Thymus (tissue), 11 donors: ENCODE results near the gene PYCR2. TPM values are rescaled to one million over a fixed set of nuclear protein-coding genes. Genes with fewer than 3 reads are reported as not detected.

Experiments used
- DNase-seq, 9 donors: peaks; one replicate each; pipeline ENCODE4 v3.0.0-alpha.2; 2013; ENCODE audit warnings: low spot score in 9 of 9, low read depth in 6 of 9, missing footprints in 1 of 9
- H3K27ac ChIP-seq, 2 donors: one replicate each; pipeline ENCODE4 v1.5.1; 2013; ENCODE audit warnings: control low read depth in 1 of 2, low read depth in 1 of 2, low read length in 1 of 2, mild to moderate bottlenecking in 1 of 2, moderate library complexity in 1 of 2
- H3K27me3 ChIP-seq, 2 donors: one replicate each; pipeline ENCODE4 v1.5.1; 2013; ENCODE audit warnings: low read length in 1 of 2; ENCODE audit not compliant: control insufficient read depth in 2 of 2, insufficient read depth in 1 of 2
- H3K36me3 ChIP-seq, 2 donors: one replicate each; pipeline ENCODE4 v1.5.1; 2013; ENCODE audit warnings: low read length in 1 of 2, mild to moderate bottlenecking in 1 of 2, moderate library complexity in 1 of 2; ENCODE audit not compliant: control insufficient read depth in 2 of 2, insufficient read depth in 2 of 2
- H3K4me1 ChIP-seq, 2 donors: one replicate each; pipeline ENCODE4 v1.5.1; 2013; ENCODE audit warnings: low read length in 2 of 2; ENCODE audit not compliant: control insufficient read depth in 2 of 2, insufficient read depth in 2 of 2
- H3K4me3 ChIP-seq, 2 donors: one replicate each; pipeline ENCODE4 v1.5.1; 2013; ENCODE audit warnings: low read length in 2 of 2, control low read depth in 1 of 2, mild to moderate bottlenecking in 1 of 2
- H3K9me3 ChIP-seq, 2 donors: one replicate each; pipeline ENCODE4 v1.5.1; 2013; ENCODE audit warnings: low read length in 1 of 2, mild to moderate bottlenecking in 1 of 2; ENCODE audit not compliant: control insufficient read depth in 2 of 2, insufficient read depth in 1 of 2
- WGBS: extraction: QIAGEN DNeasy Blood & Tissue Kit; methylation state at CpG from one replicate; pipeline ENCODE4 v1.1.7; 2013; 5-methylcytosine and 5-hydroxymethylcytosine counted together
- polyA plus RNA-seq: library from polyadenylated mRNA; stranded (reverse); fragments of 200-250 nt; gene quantifications from one replicate; pipeline ENCODE4 v1.2.3, GENCODE V29; 2013
- total RNA-seq: library from RNA; stranded (reverse); fragments of 120-200 nt; gene quantifications from one replicate; pipeline ENCODE4 v1.2.4, GENCODE V29; 2013
- donor health status: healthy.

Gene PYCR2
- total and polyA plus RNA-seq, 2 donors = 50.7 to 80.7 TPM

DNA sequence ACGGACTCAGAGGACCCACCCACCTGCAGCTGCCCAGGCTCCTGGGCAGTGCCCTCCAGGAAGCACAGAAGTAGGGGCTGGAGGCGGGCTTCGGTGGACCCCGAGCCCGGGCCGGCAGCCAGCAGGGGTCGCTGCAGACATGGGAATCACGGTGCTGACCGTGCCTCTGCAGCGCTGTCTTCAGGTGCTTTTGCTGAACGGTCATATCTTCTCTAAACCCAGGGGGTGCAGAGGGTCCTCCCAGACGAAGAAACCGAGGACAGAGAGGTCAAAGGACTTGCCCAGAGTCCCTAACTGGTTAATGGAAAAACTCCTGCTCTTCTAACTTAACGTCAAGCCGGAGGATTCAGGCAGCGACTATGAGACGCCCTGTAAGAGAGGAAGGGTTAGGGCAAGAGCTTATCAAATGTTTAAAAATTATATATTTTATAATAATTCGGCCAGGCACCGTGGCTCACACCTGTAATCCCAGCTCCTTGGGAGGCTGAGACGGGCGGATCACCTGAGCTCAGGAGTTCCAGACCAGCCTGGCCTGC is 38.5 kb upstream of the PYCR2 start:
- no peaks in the 10 kb centered on the region for H3K9me3 ChIP-seq
- 39% methylated on average over 21 of the region's 21 CpGs for WGBS
- H3K27ac ChIP-seq = no peak overlapping the region
- H3K4me1 ChIP-seq = peaks cover 0 to 3% of the 10 kb centered on the region in 2 donors
- H3K27me3 ChIP-seq = peaks cover 0 to 5% of the 10 kb centered on the region in 2 donors
- no peak overlapping the region for H3K4me3 ChIP-seq
- no peaks in the 10 kb centered on the region for H3K36me3 ChIP-seq
- DNase-seq = peak in 8 of 9 donors; percentile 16 to 71 (median 40)

DNA sequence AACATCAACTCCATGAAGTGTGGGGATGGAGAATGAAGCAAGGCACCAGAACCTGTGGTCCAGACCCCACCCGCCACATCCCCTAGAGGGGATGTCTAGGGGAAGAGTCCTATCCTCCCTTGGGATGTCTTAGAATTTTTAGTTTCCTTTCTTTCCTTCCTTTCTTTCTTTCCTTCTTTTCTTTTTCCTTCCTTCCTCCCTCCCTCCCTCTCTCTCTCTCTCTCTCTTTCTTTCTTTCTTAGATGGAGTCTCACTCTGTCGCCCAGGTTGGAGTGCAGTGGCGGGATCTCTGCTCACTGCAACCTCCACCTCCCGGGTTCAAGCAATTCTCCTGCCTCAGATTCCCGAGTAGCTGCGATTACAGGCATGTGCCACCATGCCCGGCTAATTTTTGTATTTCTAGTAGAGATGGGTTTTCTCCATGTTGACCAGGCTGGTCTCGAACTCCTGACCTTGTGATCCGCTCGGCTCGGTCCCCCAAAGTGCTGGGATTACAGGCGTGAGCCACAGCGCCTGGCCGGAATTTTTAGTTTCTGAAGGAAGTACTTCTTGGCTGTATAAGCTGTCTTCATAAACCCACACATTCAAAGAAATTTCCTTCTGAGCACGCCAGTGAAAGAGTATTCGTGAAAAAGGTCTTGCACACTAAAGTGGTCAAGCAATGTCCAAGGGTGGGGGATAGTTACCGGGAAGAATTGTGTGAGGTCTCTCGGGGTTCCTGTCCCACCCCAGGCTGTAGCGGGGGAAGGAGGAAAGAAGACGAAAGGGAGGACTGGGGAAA is 37.8 kb upstream of the PYCR2 start:
- no peak for DNase-seq

DNA sequence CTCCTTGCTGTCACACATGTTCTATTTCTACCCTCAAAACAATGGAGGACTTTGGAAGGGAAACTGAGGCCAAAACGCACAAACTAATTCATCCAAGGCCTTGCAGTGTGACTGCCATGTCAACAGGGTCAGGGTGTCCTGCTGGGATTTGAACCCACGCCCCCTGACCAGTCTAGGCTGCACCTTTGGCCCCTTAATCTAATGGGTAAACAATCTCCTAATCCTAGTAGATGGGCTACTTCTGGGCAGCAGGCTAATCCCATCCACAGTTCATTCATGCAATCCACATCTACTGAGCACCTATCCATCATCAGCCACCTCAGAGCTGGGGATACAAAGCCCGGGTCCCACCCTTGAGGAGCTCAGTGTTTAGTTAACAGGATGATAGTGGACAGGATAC is 34.0 kb upstream of the PYCR2 start:
- Histone ChIP-seq H3K27ac (no peak overlapping the region), H3K4me3 (no peak overlapping the region), H3K9me3 (no peaks in the 10 kb centered on the region), H3K4me1 (peaks cover 0 to 3% of the 10 kb centered on the region in 2 donors), H3K36me3 (no peaks in the 10 kb centered on the region), H3K27me3 (peaks cover 0 to 5% of the 10 kb centered on the region in 2 donors)
- WGBS = 97% methylated on average over 3 of the region's 3 CpGs
- DNase-seq = no peak

More for the DNA sequence above, 37.8 kb upstream of the PYCR2 start:
- Histone ChIP-seq H3K27me3 (peaks cover 0 to 5% of the 10 kb centered on the region in 2 donors), H3K4me1 (peaks cover 0 to 3% of the 10 kb centered on the region in 2 donors), H3K9me3 (no peaks in the 10 kb centered on the region), H3K36me3 (no peaks in the 10 kb centered on the region), H3K4me3 (no peak overlapping the region), H3K27ac (no peak overlapping the region)
- WGBS = 88% methylated on average over 20 of the region's 20 CpGs

DNA sequence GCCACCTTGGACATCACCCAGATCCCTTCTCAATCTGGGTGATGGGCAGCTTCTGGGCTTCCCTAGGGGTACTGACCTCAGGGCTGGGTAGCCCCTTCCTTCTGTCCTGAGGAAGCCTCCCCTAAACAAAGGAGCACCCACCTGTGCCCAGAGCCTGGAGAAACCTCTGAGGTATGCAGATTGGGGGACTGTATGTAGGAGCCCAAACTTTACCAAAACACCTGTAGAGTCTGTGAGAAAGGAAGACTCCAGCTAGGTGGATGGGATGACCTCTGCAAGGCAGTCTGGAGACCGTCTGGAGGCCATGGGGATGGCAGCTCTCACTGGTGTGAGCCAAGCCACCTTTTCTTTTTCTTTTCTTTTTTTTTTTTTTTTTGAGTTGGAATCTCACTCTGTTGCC is 30.7 kb upstream of the PYCR2 start:
- WGBS = 97% methylated on average over 1 of the region's 1 CpG
- no peaks in the 10 kb centered on the region for H3K4me1 ChIP-seq

DNA sequence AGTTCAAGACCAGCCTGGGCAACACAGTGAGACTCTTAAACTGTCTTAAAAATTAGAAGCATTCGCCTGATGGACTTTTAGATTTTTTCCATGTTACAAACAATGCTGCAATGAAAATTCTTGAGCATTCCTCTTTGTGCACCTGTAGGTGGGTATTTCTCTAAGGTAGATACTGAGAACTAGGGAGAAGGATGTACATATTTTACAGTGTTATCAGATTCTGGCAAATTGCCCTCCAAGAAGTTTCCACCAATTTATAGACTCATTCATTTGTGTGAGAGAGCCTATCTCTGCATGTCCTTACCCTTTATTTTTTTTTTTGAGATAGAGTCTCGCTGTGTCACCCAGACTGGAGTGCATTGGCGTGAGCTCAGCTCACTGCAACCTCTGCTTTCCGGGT is 29.3 kb upstream of the PYCR2 start:
- no peak overlapping the region for H3K4me3 ChIP-seq
- H3K27me3 ChIP-seq = peaks cover 0 to 16% of the 10 kb centered on the region in 2 donors
- WGBS = 97% methylated on average over 4 of the region's 4 CpGs
- no peak overlapping the region for H3K27ac ChIP-seq
- H3K9me3 ChIP-seq = no peaks in the 10 kb centered on the region
- no peaks in the 10 kb centered on the region for H3K36me3 ChIP-seq
- no peak for DNase-seq
- no peaks in the 10 kb centered on the region for H3K4me1 ChIP-seq

More for the DNA sequence above, 30.7 kb upstream of the PYCR2 start:
- no peak overlapping the region for H3K4me3 ChIP-seq
- no peak for DNase-seq
- no peak overlapping the region for H3K27ac ChIP-seq
- no peaks in the 10 kb centered on the region for H3K9me3 ChIP-seq
- H3K36me3 ChIP-seq = no peaks in the 10 kb centered on the region
- H3K27me3 ChIP-seq = peaks cover 0 to 14% of the 10 kb centered on the region in 2 donors

DNA sequence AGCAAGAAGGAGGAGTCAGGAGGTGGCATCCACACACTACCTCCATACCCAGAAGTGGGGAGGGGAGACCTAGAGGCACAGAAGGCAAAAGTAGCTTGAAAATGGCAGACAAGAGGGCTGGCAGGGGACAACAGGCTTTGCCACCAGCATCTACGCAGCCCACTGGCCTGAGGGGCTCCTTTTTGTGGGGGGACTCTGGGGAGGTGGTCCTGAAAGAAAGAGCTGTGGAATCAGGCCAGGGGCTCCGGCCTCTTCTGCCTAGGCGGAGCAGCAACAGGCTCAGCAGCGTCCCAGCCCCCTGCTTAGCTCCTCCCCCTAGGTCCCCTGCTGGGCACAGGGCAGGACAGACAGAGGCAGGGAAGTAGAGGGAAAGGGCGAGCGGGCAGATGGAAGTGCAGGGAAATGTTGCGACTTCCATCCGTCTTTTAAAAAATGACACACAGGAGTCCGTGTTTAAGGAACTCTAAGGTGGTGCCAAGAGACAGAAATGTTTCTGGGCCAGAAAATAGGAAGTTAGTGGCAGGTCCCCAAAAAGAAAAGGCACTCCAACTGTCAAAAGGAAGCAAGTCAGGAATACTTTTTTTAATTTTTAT is 27.0 kb upstream of the PYCR2 start:
- WGBS = 63% methylated on average over 9 of the region's 9 CpGs
- Histone ChIP-seq H3K36me3 (no peaks in the 10 kb centered on the region), H3K4me1 (no peaks in the 10 kb centered on the region), H3K9me3 (no peaks in the 10 kb centered on the region), H3K27ac (no peak overlapping the region), H3K27me3 (peaks cover 0 to 16% of the 10 kb centered on the region in 2 donors), H3K4me3 (no peak overlapping the region)
- DNase-seq = no peak

DNA sequence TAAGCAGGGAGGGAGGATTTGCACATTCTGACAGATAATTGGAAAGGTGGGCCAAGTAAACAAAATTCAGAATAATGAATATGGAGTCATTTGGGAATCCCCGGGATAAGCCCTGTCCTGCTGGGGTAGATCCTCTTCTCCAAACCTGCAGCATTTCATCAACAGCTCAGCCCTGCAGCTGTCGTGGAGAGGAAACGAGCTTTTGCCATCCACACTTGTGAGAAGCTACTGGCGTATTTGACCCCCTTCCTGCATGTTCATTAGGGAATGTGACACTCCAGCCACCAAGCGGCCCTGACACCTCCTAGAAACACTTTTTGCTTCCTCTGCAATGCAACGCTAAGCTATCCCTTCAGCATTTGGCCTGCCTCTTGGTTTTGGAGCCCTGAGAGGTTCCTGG is 25.0 kb upstream of the PYCR2 start:
- Histone ChIP-seq H3K27me3 (peaks cover 0 to 16% of the 10 kb centered on the region in 2 donors), H3K4me3 (no peak overlapping the region), H3K27ac (no peak overlapping the region), H3K36me3 (no peaks in the 10 kb centered on the region), H3K4me1 (peaks cover 0 to 10% of the 10 kb centered on the region in 2 donors), H3K9me3 (no peaks in the 10 kb centered on the region)
- DNase-seq = no peak
- WGBS = 85% methylated on average over 6 of the region's 6 CpGs

DNA sequence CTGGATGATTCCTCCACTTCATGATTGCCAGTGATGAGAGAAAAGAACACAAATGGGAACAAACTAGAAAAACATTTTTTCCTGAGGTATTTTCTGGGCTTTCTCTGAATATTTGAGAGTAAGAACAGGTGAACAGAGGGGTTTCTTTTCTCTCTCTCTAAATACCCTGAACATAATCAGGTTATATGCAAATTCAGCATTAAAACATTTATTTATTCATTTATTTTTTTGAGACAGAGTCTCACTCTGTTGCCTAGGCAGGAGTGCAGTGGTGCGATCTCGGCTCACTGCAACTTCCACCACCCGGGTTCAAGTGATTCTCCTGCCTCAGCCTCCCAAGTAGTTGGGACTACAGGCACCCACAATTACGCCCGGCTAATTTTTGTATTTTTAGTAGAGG is 22.8 kb upstream of the PYCR2 start:
- Histone ChIP-seq H3K4me1 (peaks cover 0 to 10% of the 10 kb centered on the region in 2 donors), H3K36me3 (no peaks in the 10 kb centered on the region), H3K9me3 (no peaks in the 10 kb centered on the region), H3K4me3 (no peak overlapping the region), H3K27ac (no peak overlapping the region), H3K27me3 (peaks cover 0 to 16% of the 10 kb centered on the region in 2 donors)
- DNase-seq = no peak
- WGBS = 98% methylated on average over 5 of the region's 5 CpGs

DNA sequence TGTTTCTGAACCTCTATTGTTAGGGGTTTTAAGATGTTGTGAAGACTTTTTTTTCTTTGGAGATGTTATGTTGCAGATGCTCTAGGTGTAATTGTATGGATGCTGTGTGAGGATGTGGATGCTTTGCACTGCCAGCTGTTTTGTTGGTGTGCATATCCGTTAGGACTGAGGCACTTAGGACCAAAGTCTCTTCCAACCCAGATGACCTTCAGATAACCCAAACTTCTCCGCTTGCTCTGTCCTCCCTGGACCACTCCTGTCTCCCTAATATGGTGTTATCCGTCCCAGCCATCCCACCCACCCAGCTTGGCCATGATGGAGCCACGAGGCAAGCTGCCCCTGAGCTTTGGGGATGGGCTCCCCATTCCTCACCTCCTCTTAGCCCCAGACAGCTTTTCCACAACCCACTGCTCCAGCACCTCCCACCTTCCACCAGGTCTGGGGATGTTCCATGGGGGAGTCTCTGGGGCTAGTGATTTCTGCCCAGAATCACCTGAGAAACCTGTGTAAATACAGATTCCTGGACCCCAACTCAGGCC is 22.1 kb upstream of the PYCR2 start:
- no peaks in the 10 kb centered on the region for H3K9me3 ChIP-seq
- peaks cover 0 to 10% of the 10 kb centered on the region in 2 donors for H3K4me1 ChIP-seq
- 94% methylated on average over 4 of the region's 4 CpGs for WGBS
- H3K36me3 ChIP-seq = no peaks in the 10 kb centered on the region
- peaks cover 0 to 14% of the 10 kb centered on the region in 2 donors for H3K27me3 ChIP-seq
- H3K4me3 ChIP-seq = no peak overlapping the region
- no peak overlapping the region for H3K27ac ChIP-seq
- DNase-seq = no peak
